Spleen (tissue), 11 donors: Measurements from ENCODE around the gene ADGRG1. TPM values are rescaled to one million over a fixed set of nuclear protein-coding genes. Genes with fewer than 3 reads are reported as not detected.

ENCODE experiments used
- DNase-seq: peaks from one replicate; pipeline ENCODE4 v3.0.0-alpha.2; 2020
- H3K27ac ChIP-seq, 8 donors: fragments of 200-600 bp; sonication (generic) in 7 of 8; 1 replicate in 4 of 8; 2 replicates in 4 of 8; pipeline versions ENCODE4 v1.5.0 to v1.8.0; 2016 to 2021; ENCODE audit warnings: inconsistent platforms in 4 of 8, mild to moderate bottlenecking in 4 of 8, moderate library complexity in 1 of 8
- H3K27me3 ChIP-seq, 7 donors: fragments of 200-600 bp; sonication (generic) in 6 of 7; replicated peaks in 1 of 7; 1 replicate in 4 of 7; 2 replicates in 3 of 7; pipeline versions ENCODE4 v1.5.0 to v1.8.0; 2016 to 2021; ENCODE audit warnings: inconsistent platforms in 3 of 7, mild to moderate bottlenecking in 1 of 7
- H3K36me3 ChIP-seq, 6 donors: fragments of 200-600 bp; sonication (generic) in 5 of 6; 1 replicate in 4 of 6; 2 replicates in 2 of 6; pipeline versions ENCODE4 v1.5.0 to v1.8.0; 2016 to 2021; ENCODE audit warnings: inconsistent platforms in 2 of 6
- H3K4me1 ChIP-seq, 6 donors: fragments of 200-600 bp; sonication (generic) in 5 of 6; 1 replicate in 3 of 6; 2 replicates in 3 of 6; pipeline versions ENCODE4 v1.5.0 to v1.8.0; 2016 to 2021; ENCODE audit warnings: inconsistent platforms in 3 of 6
- H3K4me3 ChIP-seq, 8 donors: fragments of 200-600 bp; sonication (generic) in 7 of 8; 1 replicate in 4 of 8; 2 replicates in 4 of 8; pipeline versions ENCODE4 v1.5.0 to v1.8.0; 2016 to 2021; ENCODE audit warnings: inconsistent platforms in 4 of 8, mild to moderate bottlenecking in 4 of 8, moderate library complexity in 2 of 8
- H3K9me3 ChIP-seq, 8 donors: fragments of 200-600 bp; sonication (generic) in 7 of 8; 1 replicate in 4 of 8; 2 replicates in 4 of 8; pipeline versions ENCODE4 v1.5.0 to v1.8.0; 2016 to 2021; ENCODE audit warnings: inconsistent platforms in 4 of 8
- POLR2A ChIP-seq, 3 donors: fragments of 450-650 bp; IDR thresholded peaks; one replicate each; pipeline ENCODE4 v1.5.1; 2017; ENCODE audit warnings: antibody characterized with exemption in 3 of 3, mild to moderate bottlenecking in 1 of 3
- POLR2AphosphoS5 ChIP-seq, 3 donors: sonication (generic); formaldehyde crosslinking; IDR thresholded peaks; one replicate each; pipeline ENCODE4 v1.5.1; 2017; ENCODE audit warnings: antibody characterized with exemption in 3 of 3
- WGBS, 5 donors: extraction: QIAGEN DNeasy Blood & Tissue Kit in 3 of 5; methylation state at CpG; one replicate each; pipeline versions ENCODE4 v1.1.5 to v1.1.7; 2013 to 2018; 5-methylcytosine and 5-hydroxymethylcytosine counted together
- intact Hi-C: fragments of 100-400 bp; cut with DNase I; formaldehyde crosslinking; loops from one replicate; pipeline ENCODE4 v1.15.0; 2023; ENCODE audit warnings: low total_unique reads
- polyA plus RNA-seq, 3 donors: library from polyadenylated mRNA; stranded (reverse); fragments of 200-250 nt; gene quantifications; one replicate each; pipeline ENCODE4 v1.2.1, GENCODE V29; 2013
- total RNA-seq, 7 donors: library from RNA; depleted of rRNA in 3 of 7; stranded (reverse); fragments of >200 nt in 3 of 7; fragmentation: NEBNext Ultra II Directional in 4 of 7; extraction: Animal tissue kit (Norgen Biotek cat#: 25700) in 4 of 7; gene quantifications; one replicate each; pipeline versions ENCODE4 v1.1.0 to v1.2.1, GENCODE V29; 2016 to 2021
- TF ChIP-seq, protein P1 (sequence below), 11 experiments: fragments of 200-600 bp in 7 of 11; fragments of 450-650 bp in 4 of 11; sonication (generic) in 4 of 11; IDR thresholded peaks in 8 of 11; conservative IDR thresholded peaks in 3 of 11; 1 replicate in 7 of 11; 2 replicates in 4 of 11; pipeline versions ENCODE4 v1.4.0 to v1.8.0; 2016 to 2021; ENCODE audit warnings: antibody characterized with exemption in 11 of 11, inconsistent platforms in 4 of 11, mild to moderate bottlenecking in 1 of 11
- donor health status: healthy with polysubstance abuse.
- donor health status: DM: no; HTN: no; CAD: no; lungs with moderate emphysema.
- donor health status: DM: no; HTN: no; CAD: no.
- donor health status: Bipolar disorder and iron deficiency.
- donor health status: healthy.
- donor health status: DM: no; HTN: no; CAD: no.
- donor health status: DM: yes; HTN: yes; CAD: no.

The ADGRG1 gene
- total and polyA plus RNA-seq, 10 donors: 1.0 to 23.7 (median 8.2) TPM

DNA sequence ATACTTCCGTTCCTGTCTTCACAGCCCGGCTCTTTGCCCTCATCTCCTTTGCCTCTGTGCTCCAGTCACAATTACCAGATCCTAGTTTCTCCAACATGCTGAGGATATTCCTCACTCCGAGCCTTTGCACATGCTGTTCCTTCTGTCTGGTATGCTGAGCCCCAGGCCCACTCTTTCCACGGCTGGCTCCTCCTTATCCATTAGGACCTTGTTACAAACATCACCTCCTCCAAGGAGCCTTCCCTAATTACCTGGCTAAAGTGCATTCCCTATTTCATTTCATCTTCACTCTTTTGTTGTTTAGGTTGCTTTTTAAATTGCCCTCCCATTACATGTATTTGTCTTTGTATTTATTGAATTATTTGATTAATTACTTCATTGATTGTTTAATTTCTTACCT is 14.9 kb upstream of the ADGRG1 start:
- H3K36me3 ChIP-seq: no peaks in the 10 kb centered on the region
- no peak overlapping the region for H3K27ac ChIP-seq
- H3K4me3 ChIP-seq: no peak overlapping the region
- peaks cover 0 to 22% (median 14%) of the 10 kb centered on the region in 6 donors for H3K4me1 ChIP-seq
- H3K27me3 ChIP-seq: no peaks in the 10 kb centered on the region
- 54 to 73% (median 67%) methylated on average over 4 of the region's 4 CpGs for WGBS, 5 donors
- H3K9me3 ChIP-seq: no peaks in the 10 kb centered on the region
- no peak for TF ChIP-seq POLR2AphosphoS5 (IDR thresholded peaks at IDR 0.05)
- TF ChIP-seq, protein P1, sequence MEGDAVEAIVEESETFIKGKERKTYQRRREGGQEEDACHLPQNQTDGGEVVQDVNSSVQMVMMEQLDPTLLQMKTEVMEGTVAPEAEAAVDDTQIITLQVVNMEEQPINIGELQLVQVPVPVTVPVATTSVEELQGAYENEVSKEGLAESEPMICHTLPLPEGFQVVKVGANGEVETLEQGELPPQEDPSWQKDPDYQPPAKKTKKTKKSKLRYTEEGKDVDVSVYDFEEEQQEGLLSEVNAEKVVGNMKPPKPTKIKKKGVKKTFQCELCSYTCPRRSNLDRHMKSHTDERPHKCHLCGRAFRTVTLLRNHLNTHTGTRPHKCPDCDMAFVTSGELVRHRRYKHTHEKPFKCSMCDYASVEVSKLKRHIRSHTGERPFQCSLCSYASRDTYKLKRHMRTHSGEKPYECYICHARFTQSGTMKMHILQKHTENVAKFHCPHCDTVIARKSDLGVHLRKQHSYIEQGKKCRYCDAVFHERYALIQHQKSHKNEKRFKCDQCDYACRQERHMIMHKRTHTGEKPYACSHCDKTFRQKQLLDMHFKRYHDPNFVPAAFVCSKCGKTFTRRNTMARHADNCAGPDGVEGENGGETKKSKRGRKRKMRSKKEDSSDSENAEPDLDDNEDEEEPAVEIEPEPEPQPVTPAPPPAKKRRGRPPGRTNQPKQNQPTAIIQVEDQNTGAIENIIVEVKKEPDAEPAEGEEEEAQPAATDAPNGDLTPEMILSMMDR (IDR thresholded peaks at IDR 0.05 in 8 of 11, conservative IDR thresholded peaks at IDR 0.05 in 3 of 11): no peak
- peak; percentile 10 for DNase-seq
- intact Hi-C loops: no loop called here

DNA sequence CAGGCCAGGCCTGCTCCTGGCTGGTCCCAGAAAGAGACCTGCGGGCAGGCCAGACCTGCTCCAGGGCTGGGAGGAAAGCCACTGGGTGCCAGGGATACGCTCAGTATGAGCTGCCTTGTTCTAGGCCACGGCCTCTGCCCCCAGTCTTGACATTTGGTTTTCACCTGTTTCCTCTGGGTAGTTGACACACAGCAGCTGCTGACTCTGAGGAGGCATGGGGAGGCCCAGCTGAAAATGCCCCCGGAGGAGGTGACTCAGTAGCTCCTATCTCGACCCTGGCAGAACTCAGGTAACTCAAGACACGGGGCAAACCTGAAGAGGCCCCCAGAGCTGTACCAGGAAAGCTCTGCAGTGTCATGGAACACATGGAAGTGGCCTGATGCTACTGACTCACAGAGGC is 13.9 kb upstream of the ADGRG1 start:
- DNase-seq: peak; percentile 72
- Histone ChIP-seq H3K4me1 (peaks cover 0 to 13% (median 9%) of the 10 kb centered on the region in 6 donors), H3K27ac (peak overlapping the region in 2 of 8 donors; percentile 9 to 31), H3K27me3 (no peaks in the 10 kb centered on the region), H3K9me3 (no peaks in the 10 kb centered on the region), H3K4me3 (no peak overlapping the region), H3K36me3 (no peaks in the 10 kb centered on the region)
- no peak for TF ChIP-seq POLR2A (IDR thresholded peaks at IDR 0.05)
- no peak for TF ChIP-seq POLR2AphosphoS5 (IDR thresholded peaks at IDR 0.05)
- TF ChIP-seq, protein P1 (IDR thresholded peaks at IDR 0.05 in 8 of 11, conservative IDR thresholded peaks at IDR 0.05 in 3 of 11): no peak
- 46 to 53% (median 52%) methylated on average over 6 of the region's 6 CpGs for WGBS, 5 donors
- intact Hi-C loops: no loop called here

DNA sequence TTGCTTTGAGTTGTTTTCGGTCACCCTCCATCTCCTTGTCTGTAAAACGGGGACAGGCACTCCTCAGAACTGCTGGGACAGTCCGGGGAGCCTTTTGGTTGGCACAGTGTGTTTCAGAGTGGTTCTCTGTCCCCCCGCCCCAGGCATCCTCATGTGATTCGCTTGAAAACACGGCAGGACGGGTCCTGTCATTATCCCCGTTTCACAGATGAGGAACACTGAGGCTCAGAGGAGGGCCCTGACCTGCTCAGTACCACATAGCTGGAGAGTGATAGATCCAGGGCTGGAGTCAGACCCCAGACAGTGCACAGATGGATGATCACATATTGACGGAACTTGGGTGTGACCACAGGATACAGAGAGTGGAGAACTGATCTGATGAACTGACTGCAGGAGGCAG is 13.5 kb upstream of the ADGRG1 start:
- intact Hi-C loops: no loop called here
- Histone ChIP-seq H3K36me3 (no peaks in the 10 kb centered on the region), H3K27ac (peak overlapping the region in 2 of 8 donors; percentile 9 to 31), H3K9me3 (no peaks in the 10 kb centered on the region), H3K4me1 (peaks cover 0 to 9% (median 5%) of the 10 kb centered on the region in 6 donors), H3K4me3 (no peak overlapping the region), H3K27me3 (no peaks in the 10 kb centered on the region)
- WGBS, 5 donors: 86 to 94% (median 91%) methylated on average over 8 to 9 of the region's 9 CpGs
- DNase-seq: peak; percentile 35
- TF ChIP-seq POLR2A (IDR thresholded peaks at IDR 0.05) (no peak), POLR2AphosphoS5 (IDR thresholded peaks at IDR 0.05) (no peak)
- TF ChIP-seq, protein P1 (IDR thresholded peaks at IDR 0.05 in 8 of 11, conservative IDR thresholded peaks at IDR 0.05 in 3 of 11): no peak

DNA sequence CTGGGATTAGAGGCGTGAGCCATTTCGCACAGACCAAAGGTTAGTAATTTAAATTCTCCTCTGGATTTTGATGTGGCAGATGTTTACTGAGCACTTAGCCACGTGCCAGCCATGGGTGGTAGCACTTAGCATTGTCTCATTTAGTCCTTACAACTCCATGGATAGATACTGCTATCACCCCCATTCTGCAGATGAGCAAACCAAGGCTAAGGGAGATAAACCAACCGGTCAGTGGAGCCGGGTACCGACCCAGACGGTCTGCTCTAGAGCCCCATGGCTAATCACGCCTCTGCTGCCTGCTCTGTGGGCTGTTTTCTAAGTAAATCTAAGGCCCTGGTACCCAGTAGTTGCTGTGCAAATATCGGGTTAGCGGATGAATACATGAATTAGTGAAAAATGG is 12.6 kb upstream of the ADGRG1 start:
- DNase-seq: no peak
- intact Hi-C loops: no loop called here
- 88 to 97% (median 94%) methylated on average over 10 of the region's 10 CpGs for WGBS, 5 donors

DNA sequence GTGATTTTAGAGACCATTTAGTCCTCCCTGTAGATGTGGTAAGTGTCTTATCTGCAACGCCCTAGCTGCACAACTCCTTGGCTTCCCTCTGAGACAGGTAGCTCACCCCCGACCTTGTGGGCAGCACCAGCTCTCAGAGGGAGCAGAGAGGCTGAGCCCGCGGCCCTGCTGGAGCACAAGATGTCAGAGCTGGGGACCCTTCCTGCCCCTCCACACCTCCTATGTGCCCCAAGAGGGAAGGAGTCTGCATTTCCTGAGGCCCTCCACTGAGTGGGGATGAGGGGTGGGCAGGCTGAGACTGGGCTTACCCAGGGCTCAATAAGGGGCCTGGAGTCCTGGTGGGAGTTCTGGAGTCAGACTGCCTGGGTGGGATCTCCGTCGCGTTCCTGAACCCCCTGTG is 12.2 kb upstream of the ADGRG1 start:
- 81 to 92% (median 90%) methylated on average over 7 of the region's 7 CpGs for WGBS, 5 donors
- TF ChIP-seq POLR2AphosphoS5 (IDR thresholded peaks at IDR 0.05) (no peak), POLR2A (IDR thresholded peaks at IDR 0.05) (no peak)
- TF ChIP-seq, protein P1 (IDR thresholded peaks at IDR 0.05 in 8 of 11, conservative IDR thresholded peaks at IDR 0.05 in 3 of 11): no peak

More for the DNA sequence above, 12.6 kb upstream of the ADGRG1 start:
- no peak for TF ChIP-seq POLR2A (IDR thresholded peaks at IDR 0.05)
- no peak for TF ChIP-seq POLR2AphosphoS5 (IDR thresholded peaks at IDR 0.05)
- Histone ChIP-seq H3K27ac (no peak overlapping the region), H3K4me1 (peaks cover 0 to 2% (median 0%) of the 10 kb centered on the region in 6 donors), H3K36me3 (no peaks in the 10 kb centered on the region), H3K9me3 (no peaks in the 10 kb centered on the region), H3K27me3 (peaks cover 0 to 6% (median 0%) of the 10 kb centered on the region in 7 donors), H3K4me3 (no peak overlapping the region)

More for the DNA sequence above, 12.2 kb upstream of the ADGRG1 start:
- intact Hi-C loops: no loop called here
- peak; percentile 25 for DNase-seq
- Histone ChIP-seq H3K27me3 (peaks cover 0 to 6% (median 0%) of the 10 kb centered on the region in 7 donors), H3K4me3 (no peak overlapping the region), H3K36me3 (no peaks in the 10 kb centered on the region), H3K4me1 (no peaks in the 10 kb centered on the region), H3K27ac (no peak overlapping the region), H3K9me3 (no peaks in the 10 kb centered on the region)
